Measurements from ENCODE around the gene ULK2.
A peak's percentile ranks its signal among the peaks of the same experiment; 100 is the strongest.
"Not testable (repeated sequence)": the region's sequence is repeated elsewhere in the genome, so short reads cannot be mapped to it uniquely, and the experiment has no call there.

Gene ULK2

DNA sequence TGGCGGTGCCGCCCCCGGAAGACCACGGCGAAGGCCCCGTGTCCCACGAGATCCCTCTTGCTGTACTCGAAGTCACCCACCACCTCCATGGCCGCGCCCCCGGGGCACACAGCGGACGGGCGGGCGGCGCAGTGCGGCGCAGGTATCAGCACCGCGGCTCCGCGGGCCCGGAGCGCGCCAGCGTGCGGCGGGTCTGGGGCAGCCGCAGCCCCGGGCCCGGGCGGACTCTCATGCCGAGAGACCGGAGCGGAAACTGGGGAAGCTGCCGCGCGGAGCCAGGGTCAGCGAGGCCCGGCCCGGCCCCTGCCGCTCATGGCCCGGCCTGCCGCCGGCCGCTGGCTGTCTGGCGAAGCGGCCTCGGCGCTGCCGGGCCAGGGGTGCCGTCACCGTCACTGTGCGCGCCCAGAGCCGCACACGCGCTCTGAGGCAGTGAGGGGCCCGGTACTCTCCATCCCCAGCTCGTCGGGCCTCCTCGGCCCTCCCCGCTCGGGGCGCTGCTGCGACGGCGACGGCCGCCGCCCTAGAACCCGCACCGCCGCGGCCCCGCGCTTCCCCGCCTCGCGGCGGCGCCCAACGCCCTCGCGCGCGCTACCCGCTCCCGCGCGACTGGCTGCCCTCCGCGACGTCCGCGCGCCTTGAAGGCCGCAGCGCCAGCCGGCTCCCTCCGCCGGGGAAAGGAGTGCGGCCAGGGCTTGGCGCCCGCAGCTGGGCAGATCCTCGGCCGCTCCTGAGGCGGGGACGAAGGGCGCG, at the start of gene ULK2:
ULK2 (minus strand) TSS at position 608 of the 750 bp plus-strand sequence; CDS start at position 89, 519 bp downstream.
- DNase-seq (ENCODE audit: low spot score) = peak; percentile 66

- no peak for DNase-seq (ENCODE audit: low spot score)
These were observed 47.7 kb upstream of the ULK2 start for GRCh38 chr17:19915245-19915978.

- no peak for DNase-seq (ENCODE audit: low spot score)
These were observed 43.3 kb upstream of the ULK2 start for GRCh38 chr17:19911033-19911432.

GRCh38 chr17:19909139-19909538, 41.4 kb upstream of the ULK2 start:
- no peak for DNase-seq (ENCODE audit: low spot score)

DNA sequence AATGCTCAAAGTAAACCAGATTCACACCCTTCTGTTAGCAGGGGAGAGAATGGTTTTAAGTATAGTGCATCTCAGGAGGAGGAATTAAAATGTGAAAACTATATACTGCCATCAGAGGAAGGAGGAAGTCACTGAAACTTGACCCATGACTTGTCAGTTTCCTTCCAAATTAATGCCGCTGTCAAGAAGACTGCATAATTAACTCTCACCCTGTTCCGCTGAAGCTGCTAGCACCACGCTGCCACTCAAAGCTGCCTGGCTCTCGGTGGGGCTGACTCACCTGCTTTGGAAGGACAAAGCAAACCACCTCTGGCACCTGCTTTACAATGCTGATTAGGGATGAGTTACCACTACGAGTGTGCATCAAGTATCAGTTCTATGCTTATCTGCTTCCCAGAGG, 37.8 kb upstream of the ULK2 start:
- no peak for DNase-seq (ENCODE audit: low spot score)

DNA sequence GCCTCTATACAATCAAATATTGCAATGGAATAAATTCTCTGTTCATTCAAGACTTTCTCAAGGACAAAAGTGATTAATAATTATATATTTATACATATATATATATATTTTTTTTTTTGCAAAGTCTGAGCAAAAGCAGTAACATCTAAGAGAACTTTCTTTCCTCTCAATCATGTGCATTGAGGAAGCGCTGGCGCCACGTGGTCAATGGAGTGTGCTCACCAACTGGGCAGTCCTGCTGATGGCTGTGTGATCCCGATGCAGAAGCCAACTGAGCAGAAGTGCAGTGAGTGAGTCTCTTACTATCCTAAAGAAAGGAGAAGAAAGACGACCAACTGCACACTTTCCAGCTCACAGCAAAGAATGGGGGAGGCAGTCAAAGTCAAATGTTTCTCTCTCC, 37.2 kb upstream of the ULK2 start:
- no peak for DNase-seq (ENCODE audit: low spot score)

GRCh38 chr17:19904412-19904811, 36.7 kb upstream of the ULK2 start:
- no peak for DNase-seq (ENCODE audit: low spot score)

DNA sequence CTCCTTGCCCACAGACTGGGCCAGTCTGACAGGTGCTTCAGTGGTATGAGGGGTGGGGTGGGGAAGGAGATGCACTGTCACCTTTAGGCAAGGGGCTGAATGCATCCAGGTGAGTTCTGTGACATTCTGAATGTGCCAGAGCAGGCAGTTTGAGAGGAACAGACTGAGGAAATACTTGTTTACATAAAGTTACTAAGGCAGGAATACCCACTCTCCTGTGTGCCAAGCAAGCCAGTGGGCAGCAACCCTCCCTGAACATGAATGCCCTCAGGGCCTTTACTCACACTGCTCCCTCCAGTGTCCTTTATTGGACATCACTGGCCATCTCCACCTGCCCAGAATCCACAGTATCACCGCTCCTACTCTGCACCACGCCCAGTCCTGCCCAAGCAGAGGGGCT, 33.1 kb upstream of the ULK2 start:
- DNase-seq (ENCODE audit: low spot score) = no peak

GRCh38 chr17:19897903-19898302, 30.2 kb upstream of the ULK2 start:
- DNase-seq (ENCODE audit: low spot score) = peak; percentile 27

- no peak for DNase-seq (ENCODE audit: low spot score)
These were observed 29.5 kb upstream of the ULK2 start for GRCh38 chr17:19897090-19897837.

- no peak for DNase-seq (ENCODE audit: low spot score)
These were observed 28.9 kb upstream of the ULK2 start for GRCh38 chr17:19896679-19897078.

DNA sequence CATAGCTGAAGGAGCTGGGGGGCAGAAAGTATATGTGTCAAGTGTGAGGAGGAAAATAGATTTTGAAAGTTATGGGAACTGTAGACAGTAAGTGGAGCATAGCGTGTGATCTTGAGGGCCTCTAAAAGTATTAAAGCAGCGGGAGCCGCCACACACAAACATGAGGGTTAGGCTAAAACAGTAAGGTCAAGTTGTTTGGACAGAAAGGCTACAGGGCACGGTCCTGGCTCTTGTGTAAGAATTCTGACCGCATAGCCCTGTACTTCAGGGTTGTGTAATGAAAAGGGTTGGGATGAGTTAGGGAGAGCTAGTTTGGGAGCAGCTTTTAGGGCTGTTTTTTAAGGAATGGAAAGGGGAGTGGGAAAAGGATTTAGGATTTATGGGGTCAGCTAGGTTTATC, 22.8 kb upstream of the ULK2 start:
- DNase-seq (ENCODE audit: low spot score) = not testable (repeated sequence)

DNA sequence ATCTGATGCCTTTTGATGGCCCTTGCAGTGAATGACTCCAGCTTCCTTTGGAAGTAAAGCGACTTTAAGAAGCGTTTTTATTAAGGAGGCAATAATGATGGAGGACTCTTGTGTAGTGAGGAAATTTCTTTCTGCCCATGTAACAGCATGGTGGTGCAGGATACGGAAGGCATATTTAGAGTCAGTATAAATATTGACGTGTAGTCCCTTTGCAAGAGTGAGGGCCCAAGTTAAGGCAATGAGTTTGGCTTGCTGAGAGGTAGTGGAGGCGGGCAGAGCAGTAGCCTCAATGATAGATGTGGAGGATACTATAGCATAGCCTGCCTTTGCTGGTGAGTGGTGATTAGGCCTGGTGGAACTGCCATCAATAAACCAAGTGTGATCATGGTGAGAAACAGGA, 22.3 kb upstream of the ULK2 start:
- DNase-seq (ENCODE audit: low spot score) = not testable (repeated sequence)

- DNase-seq (ENCODE audit: low spot score) = no peak
These were observed 18.4 kb upstream of the ULK2 start for GRCh38 chr17:19886116-19886515.

DNA sequence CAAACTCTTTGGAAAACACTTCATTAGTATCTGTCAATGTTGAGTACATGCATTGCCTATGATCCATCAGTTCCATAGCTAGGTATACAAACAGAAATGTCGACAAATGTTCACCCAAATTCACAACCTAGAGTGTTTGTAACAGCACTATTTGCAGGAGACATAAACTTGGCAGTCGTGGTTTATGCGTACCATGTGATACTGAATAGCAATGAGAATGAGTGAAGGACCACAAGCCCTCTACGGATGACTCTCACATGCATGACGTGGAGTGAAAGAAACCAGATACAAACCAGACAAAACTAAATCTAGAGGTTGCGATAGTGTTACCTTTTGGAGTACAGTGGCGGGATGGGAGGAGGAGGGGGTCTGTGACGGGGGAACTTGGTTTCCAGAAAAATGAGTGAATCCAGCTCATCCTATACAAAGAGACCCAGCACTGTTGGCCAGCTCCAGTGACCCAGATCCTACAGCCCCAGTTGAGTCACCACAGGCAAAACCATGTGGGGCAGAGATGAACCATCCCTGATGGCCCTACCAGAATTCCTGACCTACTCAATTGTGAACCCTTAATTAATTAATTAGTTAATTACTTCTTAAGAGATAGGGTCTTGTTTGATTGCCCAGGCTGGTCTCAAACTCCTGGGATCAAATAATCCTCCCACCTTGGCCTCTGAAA, 15.9 kb upstream of the ULK2 start:
- no peak for DNase-seq (ENCODE audit: low spot score)

- DNase-seq (ENCODE audit: low spot score) = no peak
These were observed 12.7 kb upstream of the ULK2 start for GRCh38 chr17:19880393-19880792.

DNA sequence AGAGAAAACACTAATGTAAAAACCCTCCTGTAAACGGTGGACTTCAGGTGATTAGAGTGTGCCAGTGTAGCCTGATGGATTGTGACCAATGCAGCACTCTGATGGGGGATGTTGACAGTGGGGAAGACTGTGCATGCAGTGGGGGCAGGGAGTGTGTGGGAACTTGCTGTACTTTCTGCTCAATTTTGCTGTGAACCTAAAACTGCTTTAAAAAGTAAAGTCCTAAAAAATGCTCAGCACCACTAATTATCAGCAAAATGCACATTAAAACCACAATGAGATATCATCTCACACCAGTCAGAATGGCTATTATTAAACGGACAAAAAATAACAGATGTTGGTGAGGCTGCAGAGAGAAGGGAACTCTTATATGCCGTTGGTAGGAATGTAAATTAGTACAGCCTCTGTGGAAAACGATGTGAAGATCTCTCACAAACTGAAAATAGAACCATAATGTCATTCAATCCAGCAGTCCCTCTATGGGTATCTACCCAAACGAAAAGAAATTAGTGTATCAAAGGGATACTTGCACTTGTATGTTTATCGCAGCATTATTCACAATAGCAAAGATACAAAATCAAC, 9.7 kb upstream of the ULK2 start:
- DNase-seq (ENCODE audit: low spot score) = no peak

DNA sequence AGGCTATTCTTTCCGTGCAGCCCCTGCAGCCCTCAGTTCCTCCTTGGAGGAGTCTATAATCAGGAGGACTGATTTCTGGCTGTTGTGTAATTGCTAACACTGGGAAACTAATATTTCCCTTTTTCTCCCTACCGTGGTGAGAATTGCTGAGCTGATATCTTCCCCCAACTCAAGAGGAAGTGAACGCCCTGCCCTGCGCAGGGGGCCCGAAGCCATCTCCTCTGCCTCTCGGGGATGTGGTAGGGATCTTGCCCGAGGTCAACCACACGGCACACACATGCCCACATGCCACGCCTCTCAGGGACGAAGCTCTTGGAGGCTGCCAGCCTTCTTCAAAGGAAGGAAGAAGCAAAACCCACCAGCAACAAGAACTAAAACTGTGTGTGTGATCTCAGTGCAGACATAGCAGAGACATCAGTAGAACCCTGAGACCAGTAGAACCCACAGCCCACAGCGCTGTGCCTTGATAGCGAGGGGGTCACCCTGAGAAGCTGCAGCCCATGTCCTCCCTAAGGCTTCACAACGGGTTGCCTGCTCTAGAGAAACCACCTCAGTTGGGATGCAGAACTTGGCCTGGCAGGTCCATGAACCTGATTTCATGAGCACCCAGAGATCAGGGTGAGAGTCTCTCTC, 8.9 kb upstream of the ULK2 start:
- DNase-seq (ENCODE audit: low spot score) = no peak

DNA sequence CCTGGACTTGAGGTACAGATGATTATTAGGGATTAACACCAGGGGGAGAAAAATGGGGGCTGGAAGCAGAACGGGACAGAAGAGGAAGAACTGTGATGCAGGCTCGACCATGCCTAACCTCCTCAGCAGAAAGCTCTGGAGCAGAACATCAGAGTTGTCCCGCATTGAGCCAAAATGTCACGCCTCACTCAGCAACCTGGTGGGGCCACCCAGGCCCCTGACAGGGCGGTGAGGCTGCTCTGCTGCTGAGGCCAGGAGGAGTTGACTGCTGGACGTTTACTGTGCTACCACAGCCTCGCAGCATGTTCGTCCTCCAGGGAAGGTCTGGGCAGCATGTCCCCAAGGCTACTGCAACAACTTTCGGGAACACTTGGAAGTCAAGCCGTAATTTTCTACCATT, 6.5 kb upstream of the ULK2 start:
- DNase-seq (ENCODE audit: low spot score) = no peak

GRCh38 chr17:19873346-19873745, 5.6 kb upstream of the ULK2 start:
- DNase-seq (ENCODE audit: low spot score) = no peak

GRCh38 chr17:19868079-19868395, 301 bp upstream of the ULK2 start:
- no peak for DNase-seq (ENCODE audit: low spot score)

GRCh38 chr17:19867079-19867328, 732 bp downstream of the ULK2 start:
- DNase-seq (ENCODE audit: low spot score) = peak; percentile 71
